ENCODE data around the gene TMEM184A.

The TMEM184A gene

DNA sequence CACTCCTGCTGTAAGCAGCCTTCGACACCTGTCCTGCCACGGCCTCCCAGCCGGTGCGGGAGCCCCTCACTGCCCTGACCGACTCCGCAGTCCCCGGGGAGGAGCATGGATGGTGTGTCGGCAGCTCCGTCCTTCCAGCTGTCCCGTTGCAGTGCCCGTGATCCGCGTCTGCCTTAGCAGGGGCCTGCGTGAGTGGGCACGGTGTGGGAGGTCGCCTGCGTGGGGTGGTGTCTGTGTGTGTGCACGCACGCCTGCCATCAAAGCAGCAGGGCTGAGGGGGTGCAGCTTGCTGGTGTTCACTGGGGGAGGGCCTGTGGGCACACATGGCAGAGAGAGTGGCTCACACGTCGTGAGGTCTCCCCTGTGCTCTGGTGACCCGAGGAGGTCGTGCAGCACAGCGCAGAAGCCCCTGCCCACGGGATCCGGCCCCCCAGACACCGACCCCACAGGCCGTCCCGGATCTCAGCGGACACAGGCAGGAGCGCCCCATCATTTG is 15.2 kb downstream of the TMEM184A start:
- DNase-seq (ENCODE audit: low read depth in 1 of 2, low spot score in 1 of 2) = no peak

GRCh38 chr7:1539882-1540775 is 15.9 kb downstream of the TMEM184A start:
- DNase-seq (ENCODE audit: low read depth in 1 of 2, low spot score in 1 of 2) = no peak

DNA sequence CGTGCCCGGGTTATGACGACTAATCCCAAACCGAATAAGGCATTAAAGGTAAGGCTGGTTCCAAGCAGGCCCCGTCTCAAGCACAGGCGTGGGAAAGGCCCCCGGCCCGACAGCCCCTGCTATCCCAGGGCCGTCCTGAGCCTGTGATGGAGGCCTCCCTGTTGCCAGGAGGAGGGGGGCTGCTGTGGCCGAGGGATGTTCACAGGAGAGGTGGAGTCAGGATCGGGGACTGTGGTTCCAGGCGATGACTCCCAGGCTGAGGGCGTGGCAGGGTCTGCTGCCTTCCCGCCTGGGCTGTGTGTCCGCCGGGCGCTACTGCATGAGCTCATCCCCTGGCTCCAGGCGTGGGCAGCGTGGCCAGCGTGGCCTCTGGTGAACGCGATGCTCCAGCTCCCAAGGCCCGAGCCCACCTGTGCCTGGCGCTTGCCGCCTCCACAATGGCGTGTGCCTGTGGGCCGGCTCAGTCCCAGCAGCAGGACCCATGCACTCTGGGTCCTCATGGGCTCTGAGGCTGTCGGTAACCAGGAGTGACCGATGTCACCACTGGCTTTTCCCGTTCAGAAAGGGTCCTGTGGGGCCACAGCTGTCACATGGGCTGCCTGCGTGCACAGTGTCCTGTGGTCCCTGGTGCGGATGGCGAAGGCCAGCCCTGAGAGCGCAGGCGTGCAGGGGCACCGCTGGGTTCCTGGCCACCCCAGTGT is 16.7 kb downstream of the TMEM184A start:
- DNase-seq (ENCODE audit: low read depth in 1 of 2, low spot score in 1 of 2) = no peak

DNA sequence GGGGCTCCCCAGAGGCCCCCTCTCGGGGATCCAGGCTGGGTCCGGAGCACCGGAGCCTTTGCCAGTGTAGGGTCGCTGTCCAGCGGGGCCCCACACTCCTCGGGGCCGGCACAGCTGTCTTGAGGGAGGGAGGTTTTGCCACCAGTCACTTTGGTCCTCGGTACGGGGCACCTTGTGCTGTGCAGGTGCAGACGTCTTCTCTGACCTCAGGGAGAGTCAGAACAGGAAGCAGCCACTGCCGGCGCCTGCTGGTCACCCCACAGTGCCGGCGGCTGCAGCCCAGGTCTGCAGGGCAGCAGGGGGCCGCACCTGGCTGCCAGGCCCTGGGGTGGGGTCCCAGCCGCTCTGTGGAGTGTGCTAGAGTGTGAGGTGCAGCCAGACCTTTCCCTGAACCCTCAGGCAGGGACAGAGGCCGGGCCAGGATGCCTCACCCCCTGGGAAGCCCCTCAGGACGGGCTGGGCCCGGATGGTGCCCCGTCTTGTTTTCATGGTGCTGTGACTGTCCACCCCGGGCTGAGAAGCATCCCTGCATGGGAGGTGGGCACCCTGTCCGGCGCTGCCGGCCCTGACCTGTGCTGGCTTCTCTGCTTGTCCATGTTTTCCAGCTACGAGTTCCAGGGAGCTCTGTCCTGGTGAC is 17.3 kb downstream of the TMEM184A start:
- DNase-seq (ENCODE audit: low read depth in 1 of 2, low spot score in 1 of 2) = no peak

DNA sequence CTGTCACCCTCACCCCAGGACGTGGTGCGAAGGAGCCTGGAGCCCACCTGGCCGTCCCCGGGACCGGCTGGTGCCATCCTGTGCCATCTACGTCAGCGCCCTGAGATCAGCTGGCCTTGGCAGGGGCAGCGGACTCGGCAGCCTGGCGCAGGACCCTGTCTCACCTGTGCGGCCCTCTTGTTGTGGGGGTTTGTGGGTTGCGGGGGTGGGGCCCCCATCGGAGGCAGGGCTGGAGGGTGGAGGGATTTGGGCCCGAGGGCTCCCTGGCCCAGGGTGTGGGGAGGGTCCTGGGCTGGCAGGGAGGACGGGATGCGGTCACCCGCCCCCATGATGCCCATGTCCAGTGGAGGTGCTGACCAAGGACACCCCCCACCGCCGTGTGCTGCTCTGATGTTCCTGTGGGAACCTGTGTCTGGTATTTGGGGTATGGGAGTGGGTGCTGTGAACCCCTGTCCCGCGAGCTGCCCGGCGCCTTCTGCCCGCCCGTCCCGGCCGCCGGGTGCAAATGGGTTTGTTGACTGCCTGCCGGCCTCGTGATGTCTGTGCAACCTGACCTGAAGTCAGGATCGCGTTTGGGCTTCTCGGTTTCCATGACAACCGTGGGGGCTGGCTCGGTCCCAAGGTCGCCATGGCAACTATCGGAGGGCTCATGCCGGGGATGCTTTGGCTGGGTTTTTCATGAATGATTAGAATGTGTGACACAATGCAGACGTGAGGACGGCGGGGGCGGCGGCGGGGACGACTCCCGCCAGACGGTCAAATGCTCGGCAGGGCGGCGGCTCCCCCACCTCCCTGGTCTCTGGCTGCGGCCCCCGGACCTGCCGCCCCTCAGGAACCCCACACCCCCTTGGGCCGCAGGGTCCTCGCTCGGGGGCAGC is 18.2 kb downstream of the TMEM184A start:
- no peak for DNase-seq (ENCODE audit: low read depth in 1 of 2, low spot score in 1 of 2)

- no peak for DNase-seq (ENCODE audit: low read depth in 1 of 2, low spot score in 1 of 2)
Observed at GRCh38 chr7:1536743-1537534, 19.1 kb downstream of the TMEM184A start.

DNA sequence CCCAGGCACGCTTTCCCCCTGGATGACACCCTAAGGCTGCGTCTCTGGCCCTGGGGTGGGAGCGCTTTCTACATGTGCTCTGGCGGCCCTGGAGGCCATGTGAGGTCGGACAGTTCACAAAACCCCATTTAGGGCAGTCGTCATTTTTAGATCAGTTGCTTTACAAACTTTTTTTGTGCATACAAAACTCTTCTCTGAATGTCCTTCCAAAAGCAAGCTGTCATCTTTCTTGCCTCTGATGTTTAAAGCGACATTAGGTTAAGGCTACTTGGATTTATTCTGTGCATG is 19.6 kb downstream of the TMEM184A start:
- no peak for DNase-seq (ENCODE audit: low read depth in 1 of 2, low spot score in 1 of 2)

GRCh38 chr7:1535701-1536454 is 20.1 kb downstream of the TMEM184A start:
- no peak for DNase-seq (ENCODE audit: low read depth in 1 of 2, low spot score in 1 of 2)

DNA sequence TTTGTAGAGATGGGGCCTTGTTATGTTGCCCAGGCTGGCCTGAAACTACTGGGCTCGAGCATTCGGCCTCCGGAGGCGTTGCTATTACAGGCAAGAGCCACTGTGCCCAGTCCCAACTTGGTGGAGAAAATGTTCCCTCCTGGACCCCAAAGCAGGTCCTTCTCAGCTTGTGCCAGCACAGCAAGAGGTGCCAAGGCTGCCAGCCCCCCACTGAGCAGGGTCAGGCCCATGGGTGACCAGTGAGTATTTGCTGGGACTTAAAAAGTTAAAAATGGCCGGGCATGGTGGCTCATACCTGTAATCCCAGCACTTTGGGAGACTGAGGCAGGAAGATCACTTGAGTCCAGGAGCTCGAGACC is 20.9 kb downstream of the TMEM184A start:
- DNase-seq (ENCODE audit: low read depth in 1 of 2, low spot score in 1 of 2) = no peak

- no peak for DNase-seq (ENCODE audit: low read depth in 1 of 2, low spot score in 1 of 2)
Observed at GRCh38 chr7:1534330-1535099, 21.5 kb downstream of the TMEM184A start.

DNA sequence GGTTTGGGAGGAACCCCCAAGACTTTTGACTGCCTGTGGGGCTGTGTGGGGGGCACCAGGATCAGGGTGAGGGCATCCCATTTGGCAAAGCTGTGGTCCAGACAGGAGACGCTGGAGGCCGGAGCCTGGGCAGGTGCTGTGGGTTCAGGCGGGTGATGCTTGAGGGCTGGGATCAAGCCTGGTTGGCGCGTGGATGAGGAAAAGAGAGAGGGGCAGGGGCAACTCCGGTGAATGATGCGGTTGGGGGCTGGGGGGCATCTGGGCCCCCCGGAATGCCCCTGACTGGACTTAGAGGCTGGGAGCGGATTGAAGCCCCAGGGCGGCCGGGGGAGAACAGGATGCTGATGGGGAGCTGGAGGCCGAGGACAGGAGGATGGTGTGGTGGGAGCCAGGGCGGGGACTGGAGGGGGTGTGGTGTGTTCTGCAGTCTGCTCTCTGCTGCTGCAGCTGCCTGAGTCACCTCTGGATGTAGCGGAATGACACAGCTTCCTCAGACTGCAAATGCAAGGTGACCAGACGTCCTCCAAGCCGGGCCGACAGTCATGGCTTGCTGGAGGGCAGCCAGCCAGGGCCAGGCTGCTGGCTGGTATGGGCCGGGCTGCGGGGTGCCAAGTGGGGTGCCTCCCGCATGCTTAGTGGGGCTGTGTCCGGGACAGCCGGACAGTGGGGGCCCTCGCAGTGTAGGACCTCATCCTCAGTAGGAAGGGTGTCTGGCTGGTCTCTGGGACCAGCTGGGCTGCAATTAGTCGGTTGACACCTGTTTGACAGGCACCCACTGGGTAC is 22.3 kb downstream of the TMEM184A start:
- no peak for DNase-seq (ENCODE audit: low read depth in 1 of 2, low spot score in 1 of 2)

DNA sequence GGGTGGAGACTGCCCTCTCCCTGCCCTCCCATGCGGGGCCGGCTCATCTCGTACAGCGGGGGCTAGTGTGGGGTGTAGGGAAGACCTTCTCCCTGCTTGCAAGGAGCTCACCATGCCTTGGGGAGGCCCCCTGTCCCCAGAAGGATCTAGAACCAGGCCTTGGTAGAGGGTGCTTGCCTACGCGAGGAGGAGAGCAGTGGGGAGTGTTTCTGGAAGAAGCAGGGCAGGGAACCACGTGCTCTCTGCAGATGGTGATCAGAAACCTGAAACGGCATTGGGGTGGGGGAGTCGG is 22.8 kb downstream of the TMEM184A start:
- no peak for DNase-seq (ENCODE audit: low read depth in 1 of 2, low spot score in 1 of 2)

DNA sequence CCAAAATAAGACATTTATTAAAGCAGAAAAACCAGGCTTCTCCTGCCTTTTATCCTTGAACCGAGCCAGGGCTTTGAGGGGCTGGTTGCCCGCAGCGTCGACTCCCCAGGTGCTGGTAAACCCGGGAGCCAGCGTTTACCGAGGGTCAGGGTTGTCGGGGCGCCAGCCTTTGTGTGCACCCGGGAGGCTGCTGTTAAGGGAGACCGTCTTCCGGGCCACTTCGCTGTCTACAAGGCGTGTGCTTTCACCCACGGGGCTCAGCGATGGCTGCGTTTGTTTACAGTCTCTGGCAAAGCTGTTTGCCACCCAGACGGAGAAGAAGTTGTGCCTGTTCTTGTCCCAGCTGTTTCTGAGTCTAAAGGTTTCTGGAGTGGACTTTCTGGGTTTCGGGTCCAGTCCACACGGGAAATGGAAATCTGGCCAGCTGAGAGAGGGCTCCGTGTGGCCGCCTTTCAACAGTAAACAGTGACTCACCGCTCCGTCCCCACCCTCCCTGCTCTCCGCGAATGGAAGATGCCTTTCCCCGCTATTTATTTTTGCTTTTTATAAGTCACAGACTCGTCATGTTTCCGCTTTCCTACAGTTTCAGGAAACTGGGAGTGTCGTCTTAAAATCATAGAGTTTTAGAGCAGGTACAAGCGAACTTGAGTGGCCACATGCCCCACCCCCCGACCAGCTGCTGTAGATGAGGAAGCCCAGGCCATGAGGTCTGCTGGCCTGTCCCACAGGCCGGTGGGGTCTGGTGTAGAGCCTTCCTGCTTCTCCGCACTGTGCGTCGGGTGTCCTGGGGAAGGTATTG is 23.4 kb downstream of the TMEM184A start:
- DNase-seq (ENCODE audit: low read depth in 1 of 2, low spot score in 1 of 2) = peak; percentile 28 to 44

DNA sequence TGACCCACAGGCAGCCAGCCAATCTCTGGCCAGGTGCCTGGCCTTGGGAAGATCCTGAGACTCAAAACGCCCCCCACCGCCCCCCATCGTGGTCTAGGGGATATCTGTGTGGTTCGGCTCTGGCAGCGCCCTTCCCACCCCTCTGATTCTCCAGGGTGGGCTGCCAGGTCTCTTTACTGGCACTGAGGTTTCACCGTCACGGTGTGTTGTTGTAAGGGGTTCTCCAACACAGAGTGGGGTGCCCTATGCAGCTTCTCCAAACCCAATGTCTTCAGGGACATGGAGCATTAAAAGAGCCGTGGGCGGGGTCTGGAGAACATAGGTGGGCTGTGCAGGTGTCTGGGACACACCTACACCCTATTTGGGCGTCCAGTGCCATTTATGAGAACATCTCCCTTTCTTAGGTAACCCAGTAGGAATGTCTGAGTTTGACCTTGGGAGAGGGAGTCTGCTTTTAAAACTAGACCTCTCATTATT is 24.0 kb downstream of the TMEM184A start:
- DNase-seq (ENCODE audit: low read depth in 1 of 2, low spot score in 1 of 2) = no peak

- DNase-seq (ENCODE audit: low read depth in 1 of 2, low spot score in 1 of 2) = peak; percentile 21 to 36
Observed at GRCh38 chr7:1531263-1531978, 24.6 kb downstream of the TMEM184A start.

- DNase-seq (ENCODE audit: low read depth in 1 of 2, low spot score in 1 of 2) = no peak
Observed at GRCh38 chr7:1530946-1531262, 25.1 kb downstream of the TMEM184A start.
